Right lobe of liver (tissue), 6 donors: ENCODE measurements around the gene SLC10A2. TPM values are rescaled to one million over a fixed set of nuclear protein-coding genes. Genes with fewer than 3 reads are reported as not detected.

ENCODE experiments used
- ATAC-seq, 4 donors: fragments of 200-7000 bp; cut with Tn5 transposase; one replicate each; pipeline ENCODE4 v1.9.1; 2020; ENCODE audit warnings: mild to moderate bottlenecking in 4 of 4, moderate library complexity in 4 of 4
- DNase-seq, 3 donors: peaks; one replicate each; pipeline ENCODE4 v3.0.0-alpha.2; 2020
- H3K27ac ChIP-seq, 3 donors: fragments of 200-600 bp; one replicate each; pipeline ENCODE4 v1.8.0; 2022
- H3K27me3 ChIP-seq, 2 donors: fragments of 200-600 bp; one replicate each; pipeline ENCODE4 v1.8.0; 2022
- H3K36me3 ChIP-seq, 4 donors: fragments of 200-600 bp; sonication (generic) in 1 of 4; one replicate each; pipeline versions ENCODE4 v1.5.1 to v1.8.0; 2017 to 2022; ENCODE audit warnings: control low read depth in 1 of 4
- H3K4me1 ChIP-seq, 4 donors: fragments of 200-600 bp; sonication (generic) in 1 of 4; one replicate each; pipeline versions ENCODE4 v1.5.1 to v1.8.0; 2017 to 2022; ENCODE audit warnings: control low read depth in 1 of 4
- H3K4me3 ChIP-seq, 3 donors: fragments of 200-600 bp; one replicate each; pipeline ENCODE4 v1.8.0; 2022
- H3K9me3 ChIP-seq, 4 donors: fragments of 200-600 bp; sonication (generic) in 1 of 4; one replicate each; pipeline versions ENCODE4 v1.5.1 to v1.8.0; 2017 to 2022; ENCODE audit warnings: control low read depth in 1 of 4
- POLR2A ChIP-seq: fragments of 450-650 bp; IDR thresholded peaks from one replicate; pipeline ENCODE4 v1.6.1; 2017; ENCODE audit warnings: antibody characterized with exemption, mild to moderate bottlenecking
- WGBS: methylation state at CpG from one replicate; pipeline ENCODE4 v1.1.6; 2018; ENCODE audit warnings: low coverage, low lambda C conversion rate; ENCODE audit not compliant: insufficient coverage; ENCODE audit errors: missing lambda C conversion rate; 5-methylcytosine and 5-hydroxymethylcytosine counted together
- intact Hi-C, 2 donors: fragments of 100-400 bp; cut with DNase I; formaldehyde crosslinking; loops; one replicate each; pipeline versions ENCODE4 v1.11.2 to v1.14.1; 2022
- total RNA-seq, 6 experiments: library from RNA; depleted of rRNA in 2 of 6; stranded (reverse); fragments of >200 nt in 2 of 6; fragmentation: NEBNext Ultra II Directional in 3 of 6; extraction: Animal tissue kit (Norgen Biotek cat#: 25700) in 3 of 6; gene quantifications; one replicate each; pipeline versions ENCODE4 v1.1.0 to v1.2.4, GENCODE V29; 2016 to 2023
- TF ChIP-seq, protein P1 (sequence below), 4 donors: fragments of 200-600 bp in 3 of 4; fragments of 450-650 bp in 1 of 4; IDR thresholded peaks; one replicate each; pipeline versions ENCODE4 v1.5.1 to v1.8.0; 2016 to 2022; ENCODE audit warnings: antibody characterized with exemption in 4 of 4, mild to moderate bottlenecking in 2 of 4
- donor health status: DM: no; HTN: yes; CAD: no.
- donor health status: DM: no; HTN: no; CAD: no.
- donor health status: DM: no; HTN: no; CAD: no.
- donor health status: DM: no; HTN: yes; CAD: no.
- donor health status: DM: no; HTN: yes; CAD: no.

SLC10A2 gene
- total RNA-seq, 6 experiments from 2014 or later, result not detected

- DNase-seq, result no peak
- no peak for TF ChIP-seq POLR2A
- TF ChIP-seq, protein P1, sequence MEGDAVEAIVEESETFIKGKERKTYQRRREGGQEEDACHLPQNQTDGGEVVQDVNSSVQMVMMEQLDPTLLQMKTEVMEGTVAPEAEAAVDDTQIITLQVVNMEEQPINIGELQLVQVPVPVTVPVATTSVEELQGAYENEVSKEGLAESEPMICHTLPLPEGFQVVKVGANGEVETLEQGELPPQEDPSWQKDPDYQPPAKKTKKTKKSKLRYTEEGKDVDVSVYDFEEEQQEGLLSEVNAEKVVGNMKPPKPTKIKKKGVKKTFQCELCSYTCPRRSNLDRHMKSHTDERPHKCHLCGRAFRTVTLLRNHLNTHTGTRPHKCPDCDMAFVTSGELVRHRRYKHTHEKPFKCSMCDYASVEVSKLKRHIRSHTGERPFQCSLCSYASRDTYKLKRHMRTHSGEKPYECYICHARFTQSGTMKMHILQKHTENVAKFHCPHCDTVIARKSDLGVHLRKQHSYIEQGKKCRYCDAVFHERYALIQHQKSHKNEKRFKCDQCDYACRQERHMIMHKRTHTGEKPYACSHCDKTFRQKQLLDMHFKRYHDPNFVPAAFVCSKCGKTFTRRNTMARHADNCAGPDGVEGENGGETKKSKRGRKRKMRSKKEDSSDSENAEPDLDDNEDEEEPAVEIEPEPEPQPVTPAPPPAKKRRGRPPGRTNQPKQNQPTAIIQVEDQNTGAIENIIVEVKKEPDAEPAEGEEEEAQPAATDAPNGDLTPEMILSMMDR (IDR thresholded peaks at IDR 0.05), result no peak
- no peaks in the 10 kb centered on the region for H3K4me1 ChIP-seq
- H3K4me3 ChIP-seq, result no peak overlapping the region
- 36% methylated on average over 2 of the region's 2 CpGs for WGBS
- H3K27ac ChIP-seq, result no peak overlapping the region
- H3K27me3 ChIP-seq, result no peaks in the 10 kb centered on the region
- no peaks in the 10 kb centered on the region for H3K9me3 ChIP-seq
- intact Hi-C loops, result no loop called here
- H3K36me3 ChIP-seq, result no peaks in the 10 kb centered on the region
- no peak for ATAC-seq
Observed at GRCh38 chr13:103062079-103062478, 4.1 kb downstream of the SLC10A2 start.

GRCh38 chr13:103056008-103056407 is 10.2 kb downstream of the SLC10A2 start:
- intact Hi-C loops, result no loop called here
- 37% methylated on average over 2 of the region's 2 CpGs for WGBS
- no peak overlapping the region for H3K27ac ChIP-seq

DNA sequence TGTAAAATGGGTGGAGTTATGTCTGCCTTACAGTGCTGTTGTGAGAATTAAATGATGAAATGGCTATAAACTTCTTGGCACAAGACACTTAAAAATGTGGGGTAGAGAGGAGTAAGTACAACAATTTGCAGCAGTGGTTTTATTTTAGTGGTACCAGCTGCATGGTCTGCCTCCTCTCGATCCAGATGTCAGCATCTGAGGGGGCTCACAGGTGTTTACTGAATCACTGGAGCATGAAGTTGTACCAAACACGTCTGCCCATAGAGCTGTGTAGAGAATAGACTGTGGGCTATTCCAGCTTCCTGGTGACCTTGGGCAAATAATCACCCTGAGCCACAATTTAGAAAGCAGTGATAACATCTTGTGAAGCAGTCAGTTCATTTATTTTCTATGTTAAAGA is 11.1 kb downstream of the SLC10A2 start:
- H3K4me3 ChIP-seq, result no peak overlapping the region
- TF ChIP-seq, protein P1 (IDR thresholded peaks at IDR 0.05), result no peak
- no peak for TF ChIP-seq POLR2A
- no peak for ATAC-seq
- no peaks in the 10 kb centered on the region for H3K4me1 ChIP-seq
- no peaks in the 10 kb centered on the region for H3K9me3 ChIP-seq
- H3K27me3 ChIP-seq, result no peaks in the 10 kb centered on the region
- no peaks in the 10 kb centered on the region for H3K36me3 ChIP-seq
- WGBS, result 0% methylated on average over 1 of the region's 2 CpGs
- H3K27ac ChIP-seq, result no peak overlapping the region
- DNase-seq, result no peak
- intact Hi-C loops, result no loop called here

More at GRCh38 chr13:103056008-103056407, 10.2 kb downstream of the SLC10A2 start:
- ATAC-seq, result no peak
- Histone ChIP-seq H3K4me1 (no peaks in the 10 kb centered on the region), H3K36me3 (no peaks in the 10 kb centered on the region), H3K4me3 (no peak overlapping the region), H3K9me3 (no peaks in the 10 kb centered on the region), H3K27me3 (no peaks in the 10 kb centered on the region)
- no peak for TF ChIP-seq POLR2A
- TF ChIP-seq, protein P1 (IDR thresholded peaks at IDR 0.05), result no peak
- DNase-seq, result no peak

GRCh38 chr13:103046676-103047075 is 19.5 kb downstream of the SLC10A2 start:
- TF ChIP-seq, protein P1 (IDR thresholded peaks at IDR 0.05), result no peak
- no peak for TF ChIP-seq POLR2A
- intact Hi-C loops, result no loop called here
- Histone ChIP-seq H3K36me3 (no peaks in the 10 kb centered on the region), H3K4me1 (no peaks in the 10 kb centered on the region), H3K27ac (no peak overlapping the region), H3K27me3 (no peaks in the 10 kb centered on the region), H3K9me3 (no peaks in the 10 kb centered on the region), H3K4me3 (no peak overlapping the region)
- no peak for ATAC-seq
- no peak for DNase-seq
- WGBS, result 58% methylated on average over 3 of the region's 4 CpGs

DNA sequence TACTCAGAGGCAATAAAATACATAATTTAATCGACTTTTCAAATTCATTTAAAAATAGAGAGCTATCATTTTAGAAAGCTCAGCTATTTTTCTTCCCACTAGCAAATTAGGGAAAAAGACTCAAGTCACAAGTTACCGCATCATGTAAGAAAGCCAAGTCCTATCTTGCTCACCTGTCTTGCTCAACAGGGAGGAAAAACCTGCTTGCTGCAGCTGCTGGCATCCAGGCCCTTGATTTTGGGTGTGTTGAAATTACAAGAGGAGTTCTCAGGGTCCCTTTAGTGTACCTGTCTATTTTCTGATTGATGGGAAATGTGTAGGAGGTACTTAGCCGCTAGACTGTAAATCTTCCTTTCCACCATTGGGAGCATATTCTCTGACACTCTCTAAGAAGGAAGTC is 22.2 kb downstream of the SLC10A2 start:
- intact Hi-C loops, result no loop called here
- TF ChIP-seq, protein P1 (IDR thresholded peaks at IDR 0.05), result no peak
- no peak for TF ChIP-seq POLR2A
- 74% methylated on average over 3 of the region's 3 CpGs for WGBS

More for the DNA sequence above, 22.2 kb downstream of the SLC10A2 start:
- ATAC-seq (no peak), DNase-seq (no peak)
- no peak overlapping the region for H3K4me3 ChIP-seq
- H3K27ac ChIP-seq, result no peak overlapping the region
- no peaks in the 10 kb centered on the region for H3K36me3 ChIP-seq
- H3K4me1 ChIP-seq, result no peaks in the 10 kb centered on the region
- H3K9me3 ChIP-seq, result no peaks in the 10 kb centered on the region
- H3K27me3 ChIP-seq, result no peaks in the 10 kb centered on the region
